ES-I3 (cell line): Measurements from ENCODE around the gene TBC1D7.

Experiments
- H3K36me3 ChIP-seq: 2 replicates; pipeline ENCODE4 v1.6.1; 2013; ENCODE audit warnings: mild to moderate bottlenecking, low read length, control low read depth, moderate library complexity; ENCODE audit not compliant: insufficient read depth
- H3K4me1 ChIP-seq: 2 replicates; pipeline ENCODE4 v1.6.1; 2013; ENCODE audit warnings: mild to moderate bottlenecking, control low read depth, low read length; ENCODE audit not compliant: insufficient read depth
- H3K9ac ChIP-seq: 2 replicates; pipeline ENCODE4 v1.6.1; 2013; ENCODE audit warnings: low read depth, mild to moderate bottlenecking, low read length, moderate library complexity
- H3K9me3 ChIP-seq: 2 replicates; pipeline ENCODE4 v1.6.1; 2013; ENCODE audit warnings: mild to moderate bottlenecking, low read length, moderate library complexity; ENCODE audit not compliant: control insufficient read depth, insufficient read depth

Gene TBC1D7

DNA sequence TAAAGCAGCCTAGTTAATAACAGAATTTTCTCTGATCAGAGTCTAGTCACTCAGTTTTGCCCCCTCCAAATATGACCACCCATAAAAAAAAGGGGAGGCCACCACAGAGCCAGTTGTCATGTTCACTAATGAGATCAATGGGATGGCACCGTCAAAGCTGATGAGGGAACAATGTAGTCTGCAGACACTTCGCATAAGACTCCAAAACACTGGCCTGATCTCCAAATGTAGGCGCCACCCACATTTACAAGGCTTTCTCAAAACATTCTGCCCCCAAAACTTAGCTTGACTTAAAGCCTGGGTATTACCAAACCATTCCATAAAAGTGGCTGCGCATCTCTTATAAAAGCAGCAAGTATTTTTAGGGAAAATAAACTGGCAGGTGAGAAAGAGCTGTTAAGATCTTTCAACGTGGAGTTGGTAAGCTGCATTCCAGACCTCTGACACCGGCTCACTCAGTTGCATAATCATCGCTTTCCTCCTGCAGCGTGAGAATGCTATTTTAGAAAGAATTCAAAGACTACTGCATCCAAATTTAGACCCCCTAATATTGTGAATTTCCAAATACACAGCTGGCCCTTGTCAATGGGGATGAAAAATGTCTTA is 59.3 kb downstream of the TBC1D7 start:
- Histone ChIP-seq H3K9ac (no peak overlapping the region), H3K9me3 (peaks cover 6% of the 10 kb centered on the region; the same call in 1 of the 2 replicates), H3K4me1 (peaks cover 23% of the 10 kb centered on the region; the same call in 1 of the 2 replicates), H3K36me3 (no peaks in the 10 kb centered on the region)

DNA sequence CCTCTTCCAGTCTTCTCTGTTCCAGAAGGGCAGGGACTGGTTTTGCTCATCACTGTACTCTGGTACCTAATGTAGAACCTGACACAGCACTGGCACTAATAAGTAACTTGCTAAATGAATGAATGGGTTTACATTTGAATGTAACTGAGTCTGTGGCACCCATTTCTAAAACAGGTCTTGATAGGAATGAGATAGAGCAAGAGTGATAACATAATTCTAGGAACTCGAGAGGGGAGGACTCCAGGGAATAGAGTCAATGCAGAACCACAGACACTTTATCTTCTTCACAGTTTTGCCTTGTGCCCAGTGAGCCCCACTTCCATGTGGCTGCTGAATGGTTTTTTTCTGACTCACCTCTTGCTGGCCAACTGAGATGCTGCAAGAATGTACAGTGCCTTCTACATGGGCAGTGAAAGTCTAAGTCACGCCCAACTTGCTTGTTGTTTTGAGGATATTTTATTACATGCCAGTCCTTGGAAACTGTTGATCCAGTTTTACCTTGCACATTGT is 61.1 kb downstream of the TBC1D7 start:
- Histone ChIP-seq H3K4me1 (peaks cover 18% of the 10 kb centered on the region; the same call in 1 of the 2 replicates), H3K9ac (no peak overlapping the region), H3K36me3 (no peaks in the 10 kb centered on the region), H3K9me3 (peaks cover 6% of the 10 kb centered on the region; the same call in 1 of the 2 replicates)

DNA sequence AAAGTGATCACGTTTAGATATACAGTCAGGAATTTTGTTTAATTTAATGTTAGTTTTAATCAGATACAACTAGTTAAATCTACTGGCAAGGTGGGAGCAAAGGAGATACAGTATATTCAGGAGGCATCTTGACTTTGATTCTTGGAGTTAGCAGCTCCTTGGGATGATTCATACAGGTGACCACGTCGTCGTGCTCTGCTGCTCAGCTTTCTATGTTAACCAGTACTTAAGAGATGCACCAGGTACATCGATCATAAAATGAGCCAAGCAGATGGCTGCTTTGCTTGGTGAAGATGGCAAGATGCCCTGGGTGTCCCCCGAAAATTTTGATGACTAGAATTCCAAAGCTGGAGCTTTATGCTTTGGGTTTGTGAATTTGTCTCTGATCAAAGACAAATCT is 64.7 kb downstream of the TBC1D7 start:
- Histone ChIP-seq H3K36me3 (no peaks in the 10 kb centered on the region), H3K9ac (no peak overlapping the region), H3K4me1 (peaks cover 5% of the 10 kb centered on the region; the same call in 1 of the 2 replicates), H3K9me3 (peaks cover 6% of the 10 kb centered on the region; the same call in 1 of the 2 replicates)

DNA sequence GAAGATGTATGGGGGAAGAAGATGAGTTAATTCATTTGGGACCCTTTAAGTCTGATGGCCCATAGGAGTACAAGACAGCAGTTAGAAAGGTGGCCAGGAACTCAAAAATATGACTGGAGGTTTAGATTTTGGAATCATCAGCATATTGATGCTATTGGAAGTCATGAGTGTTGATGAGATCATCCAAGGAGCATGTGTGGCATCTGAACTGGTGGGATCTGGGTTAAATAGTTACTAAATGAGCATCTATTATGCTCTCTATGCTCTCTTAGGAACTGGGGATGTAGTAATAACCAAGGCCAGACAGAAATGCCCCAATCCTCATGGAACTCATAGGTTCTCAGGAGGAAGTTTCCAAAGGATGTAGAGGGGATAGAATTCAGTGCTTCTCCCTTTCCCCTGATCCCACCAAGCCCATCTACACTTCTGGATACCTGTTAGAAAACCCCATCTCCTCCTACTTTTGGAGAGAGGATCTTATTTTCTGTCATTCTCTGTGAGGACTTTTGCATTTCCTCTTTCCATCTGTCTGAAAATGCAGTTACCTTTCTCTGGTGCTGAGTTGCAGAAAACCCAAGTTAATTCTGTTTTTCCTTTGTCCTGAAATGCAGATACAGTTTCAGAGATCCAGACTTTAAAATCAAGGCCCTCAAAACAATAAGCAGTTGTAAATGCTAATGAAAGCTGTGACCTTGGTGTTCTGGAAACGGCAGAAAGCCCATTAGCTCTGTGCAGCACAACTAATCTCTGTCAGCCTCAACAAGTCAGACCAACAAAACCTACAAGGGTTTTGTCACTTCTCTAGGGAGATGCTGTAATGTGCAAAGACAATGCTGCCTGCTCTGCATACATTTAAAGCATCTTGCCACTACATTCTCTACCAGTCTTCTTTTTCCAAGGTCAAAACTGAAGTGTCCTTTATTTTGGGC is 65.8 kb downstream of the TBC1D7 start:
- Histone ChIP-seq H3K9ac (no peak overlapping the region), H3K4me1 (peaks cover 5% of the 10 kb centered on the region; the same call in 1 of the 2 replicates), H3K36me3 (no peaks in the 10 kb centered on the region), H3K9me3 (peaks cover 6% of the 10 kb centered on the region; the same call in 1 of the 2 replicates)

DNA sequence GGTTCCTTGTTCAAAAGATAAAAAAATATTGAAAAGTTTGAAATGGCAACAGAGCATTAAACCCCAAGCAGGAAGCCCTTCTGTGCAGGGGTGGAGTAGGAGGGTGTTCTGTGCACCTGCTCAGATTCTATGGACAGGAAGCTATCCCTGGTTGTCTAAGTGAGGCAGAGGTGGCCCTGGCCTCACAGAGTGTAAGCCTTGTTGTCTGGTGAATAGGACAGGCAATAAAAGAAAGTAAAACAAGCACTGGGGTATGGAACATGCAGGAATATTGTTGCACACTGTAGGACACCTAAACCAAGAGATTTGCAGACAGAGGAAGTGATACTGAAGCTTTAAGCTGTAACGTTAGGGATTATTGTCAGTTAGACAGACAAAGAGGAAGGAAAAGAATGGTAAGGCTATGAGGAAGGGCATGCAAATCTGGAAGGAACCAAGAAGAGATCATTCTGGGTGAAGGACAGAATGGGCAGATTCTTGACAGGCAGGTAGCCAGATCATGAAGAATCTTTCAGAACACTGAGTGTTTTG is 66.8 kb downstream of the TBC1D7 start:
- H3K4me1 ChIP-seq, result peaks cover 5% of the 10 kb centered on the region; the same call in 1 of the 2 replicates
- H3K9me3 ChIP-seq, result peaks cover 2% of the 10 kb centered on the region; the same call in 1 of the 2 replicates
- no peaks in the 10 kb centered on the region for H3K36me3 ChIP-seq
- H3K9ac ChIP-seq, result no peak overlapping the region

DNA sequence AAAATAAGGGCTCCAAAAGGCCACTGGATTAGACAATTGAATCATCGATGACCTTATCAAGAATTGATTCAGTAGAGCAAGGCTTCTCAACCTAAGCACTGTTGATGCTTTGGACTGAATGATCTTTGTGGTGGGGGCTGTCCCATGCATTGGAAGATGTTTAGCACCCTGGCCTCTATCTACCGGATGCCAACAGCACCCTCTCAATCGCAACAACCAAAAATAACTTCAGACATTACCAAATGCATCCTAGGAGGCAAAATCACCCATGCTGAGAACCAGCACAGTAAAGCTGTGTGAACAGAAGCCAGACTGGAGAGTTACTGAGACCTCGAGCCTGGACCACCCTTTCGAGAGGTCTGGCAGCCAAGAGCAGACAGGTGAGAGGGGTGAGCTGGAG is 67.5 kb downstream of the TBC1D7 start:
- Histone ChIP-seq H3K9me3 (no peaks in the 10 kb centered on the region), H3K4me1 (peaks cover 5% of the 10 kb centered on the region; the same call in 1 of the 2 replicates), H3K9ac (no peak overlapping the region), H3K36me3 (no peaks in the 10 kb centered on the region)

DNA sequence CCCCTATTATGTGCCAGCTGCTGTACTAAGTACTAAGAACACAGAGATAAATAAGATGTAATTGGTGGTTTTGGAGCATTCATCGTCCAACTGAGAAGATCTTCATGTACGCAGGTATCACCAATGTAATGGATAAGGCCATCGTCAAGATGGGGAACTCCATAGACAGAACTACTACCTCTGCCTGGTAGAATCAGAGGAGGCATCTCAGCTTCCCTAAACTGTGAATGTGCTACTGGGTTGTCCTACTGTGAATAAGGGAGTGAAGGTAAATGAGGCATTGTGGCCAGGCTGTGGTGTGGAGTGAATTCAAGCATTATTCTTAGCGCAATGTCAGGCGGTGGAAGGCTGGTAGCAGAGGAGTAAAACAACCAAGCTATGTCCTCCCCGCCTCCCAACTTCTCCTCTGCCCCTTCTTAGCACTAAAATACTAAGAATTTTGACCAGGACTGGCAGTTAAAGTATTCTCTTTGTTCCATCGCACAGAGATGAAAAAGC is 68.2 kb downstream of the TBC1D7 start:
- H3K4me1 ChIP-seq, result peaks cover 5% of the 10 kb centered on the region; the same call in 1 of the 2 replicates
- H3K9ac ChIP-seq, result no peak overlapping the region
- H3K9me3 ChIP-seq, result peaks cover 4% of the 10 kb centered on the region; the same call in 1 of the 2 replicates
- H3K36me3 ChIP-seq, result no peaks in the 10 kb centered on the region

DNA sequence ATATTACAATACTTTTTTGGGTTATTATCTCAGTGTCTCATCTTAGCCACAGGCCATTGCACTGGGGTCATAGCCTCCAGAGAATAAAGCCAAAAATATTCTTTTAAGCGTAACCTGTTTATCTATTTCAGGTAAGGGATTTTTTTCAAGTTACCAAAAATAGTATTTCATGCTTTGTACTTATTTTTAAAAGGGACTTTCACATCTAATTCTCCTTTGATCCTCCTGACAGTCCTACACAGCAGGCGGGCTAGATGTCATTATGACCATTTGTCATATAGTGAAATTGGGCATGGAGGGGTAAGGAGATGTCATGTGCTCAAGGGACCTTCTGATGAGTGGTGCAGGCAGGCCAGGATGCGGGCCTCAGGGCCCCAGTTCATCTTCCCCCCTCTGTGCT is 68.9 kb downstream of the TBC1D7 start:
- H3K36me3 ChIP-seq, result no peaks in the 10 kb centered on the region
- H3K9me3 ChIP-seq, result peaks cover 4% of the 10 kb centered on the region; the same call in 1 of the 2 replicates
- no peak overlapping the region for H3K9ac ChIP-seq
- peaks cover 5% of the 10 kb centered on the region; the same call in 1 of the 2 replicates for H3K4me1 ChIP-seq

DNA sequence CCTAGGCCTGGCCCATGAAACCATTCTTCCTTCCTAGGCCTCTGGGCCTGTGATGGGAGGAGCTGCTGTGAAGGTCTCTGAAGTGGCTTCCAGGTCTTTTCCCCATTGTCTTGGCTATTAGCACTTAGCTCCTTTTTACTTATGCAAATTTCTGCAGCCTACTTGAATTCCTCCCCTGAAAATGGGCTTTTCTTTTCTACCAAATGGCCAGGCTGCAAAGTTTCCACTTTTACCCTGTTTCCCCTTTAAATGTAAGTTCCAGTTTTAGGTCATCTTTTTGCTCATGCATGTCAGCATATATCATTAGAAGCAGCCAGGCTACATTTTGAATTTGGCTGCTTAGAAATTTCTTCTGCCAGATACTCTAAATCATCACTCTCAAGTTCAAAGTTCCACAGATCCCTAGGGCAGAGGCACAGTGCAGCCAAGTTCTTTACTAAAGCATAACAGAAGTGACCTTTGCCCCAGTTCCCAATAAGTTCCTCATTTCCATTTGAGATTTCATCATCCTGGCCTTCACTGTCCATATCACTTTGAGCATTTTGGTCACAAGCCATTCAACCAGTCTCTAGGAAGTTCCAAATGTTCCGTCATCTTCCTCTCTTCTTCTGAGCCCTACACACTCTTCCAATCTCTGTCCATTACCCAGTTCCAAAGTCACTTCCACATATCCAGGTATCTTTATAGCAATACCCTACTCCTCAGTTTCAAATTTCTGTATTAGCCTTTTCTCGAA is 71.9 kb downstream of the TBC1D7 start:
- Histone ChIP-seq H3K9me3 (peaks cover 4% of the 10 kb centered on the region; the same call in 1 of the 2 replicates), H3K4me1 (no peaks in the 10 kb centered on the region), H3K9ac (no peak overlapping the region), H3K36me3 (no peaks in the 10 kb centered on the region)
